SK-N-SH (cell line): ENCODE data around the gene VOPP1. TPM values are rescaled to one million over a fixed set of nuclear protein-coding genes. Genes with fewer than 3 reads are reported as not detected.
A peak's percentile ranks its signal among the peaks of the same experiment; 100 is the strongest.

ENCODE experiments used
- CTCF ChIA-PET: fragments of 300-600, 350-600 bp; formaldehyde crosslinking; extraction: SDS; loops from one replicate; lab custom pipeline; 2021; lab: Yijun Ruan, JAX
- POLR2A ChIA-PET: fragments of 350-600 bp; sonication (Branson Sonifier 250); formaldehyde crosslinking; extraction: SDS; loops from one replicate; lab custom pipeline; 2020; ENCODE audit warnings: antibody characterized with exemption, inconsistent platforms; lab: Yijun Ruan, JAX
- DNase-seq: peaks from one replicate; pipeline ENCODE4 v3.0.0; 2012
- H2AFZ ChIP-seq: fragments of 200-600 bp; sonication (generic); 2 replicates; pipeline ENCODE4 v1.8.1; 2016; ENCODE audit warnings: antibody characterized with exemption, mild to moderate bottlenecking, low read depth
- H3F3A ChIP-seq: fragments of 200-600 bp; sonication (generic); replicated peaks from 2 replicates; pipeline ENCODE3; 2016; ENCODE audit warnings: antibody characterized with exemption, mild to moderate bottlenecking; ENCODE audit not compliant: insufficient read depth
- H3K27ac ChIP-seq, 2 experiments: fragments of 200-500 bp in 1 of 2; fragments of 200-600 bp in 1 of 2; sonication (Bioruptor generic) in 1 of 2; sonication (generic), shearing (Covaris generic) in 1 of 2; 2 replicates each; pipeline versions ENCODE4 v1.5.1 to v1.6.1; 2014 to 2016; ENCODE audit warnings: low read depth in 2 of 2, inconsistent platforms in 1 of 2, low read length in 1 of 2, mild to moderate bottlenecking in 1 of 2, mixed read lengths in 1 of 2
- H3K27me3 ChIP-seq: fragments of 200-600 bp; sonication (generic), shearing (Covaris generic); 2 replicates; pipeline ENCODE4 v1.6.1; 2016; ENCODE audit warnings: mixed run types; ENCODE audit not compliant: insufficient read depth
- H3K36me3 ChIP-seq, 2 experiments: fragments of 200-500 bp in 1 of 2; fragments of 200-600 bp in 1 of 2; sonication (Bioruptor generic) in 1 of 2; sonication (generic) in 1 of 2; replicated peaks in 1 of 2; 2 replicates each; pipeline versions ENCODE3 to v1.5.1; 2014 to 2016; ENCODE audit warnings: low read length in 1 of 2, mild to moderate bottlenecking in 1 of 2; ENCODE audit not compliant: insufficient read depth in 2 of 2, control insufficient read depth in 1 of 2
- H3K4me1 ChIP-seq, 2 experiments: fragments of 200-500 bp in 1 of 2; fragments of 200-600 bp in 1 of 2; sonication (Bioruptor generic) in 1 of 2; sonication (generic), shearing (Covaris generic) in 1 of 2; 2 replicates each; pipeline versions ENCODE4 v1.5.1 to v1.6.1; 2014 to 2016; ENCODE audit warnings: low read depth in 1 of 2, low read length in 1 of 2, mixed run types in 1 of 2; ENCODE audit not compliant: insufficient read depth in 2 of 2, control insufficient read depth in 1 of 2
- H3K4me2 ChIP-seq: fragments of 200-600 bp; sonication (generic), shearing (Covaris generic); 2 replicates; pipeline ENCODE4 v1.6.1; 2017; ENCODE audit warnings: mixed run types
- H3K4me3 ChIP-seq, 2 experiments: fragments of 200-500 bp in 1 of 2; fragments of 200-600 bp in 1 of 2; sonication (Bioruptor generic) in 1 of 2; sonication (generic), shearing (Covaris generic) in 1 of 2; 2 replicates each; pipeline versions ENCODE4 v1.5.1 to v1.8.1; 2014 to 2016; ENCODE audit warnings: low read depth in 2 of 2, inconsistent platforms in 1 of 2, low read length in 1 of 2, mild to moderate bottlenecking in 1 of 2, mixed read lengths in 1 of 2, moderate library complexity in 1 of 2
- H3K79me2 ChIP-seq: fragments of 200-600 bp; sonication (generic); 2 replicates; pipeline ENCODE4 v1.8.1; 2017; ENCODE audit warnings: mild to moderate bottlenecking; ENCODE audit not compliant: insufficient read depth
- H3K9ac ChIP-seq: fragments of 200-600 bp; sonication (generic); 2 replicates; pipeline ENCODE4 v1.6.1; 2017; ENCODE audit warnings: mixed run types
- H3K9me2 ChIP-seq: fragments of 200-600 bp; sonication (generic); 2 replicates; pipeline ENCODE4 v1.6.1; 2017; ENCODE audit warnings: mixed run types
- H3K9me3 ChIP-seq: fragments of 200-600 bp; sonication (generic); 2 replicates; pipeline ENCODE4 v1.6.1; 2017; ENCODE audit warnings: mixed run types, mild to moderate bottlenecking, moderate library complexity
- H4K20me1 ChIP-seq: fragments of 200-600 bp; sonication (generic); 2 replicates; pipeline ENCODE4 v1.6.1; 2017; ENCODE audit warnings: mild to moderate bottlenecking, mixed run types; ENCODE audit not compliant: insufficient read depth
- CHD2 ChIP-seq: fragments of 150-350 bp; IDR thresholded peaks from 2 replicates; pipeline ENCODE4 v1.6.1; 2018; ENCODE audit warnings: low read length; ENCODE audit not compliant: partially characterized antibody
- CTCF ChIP-seq: fragments of 200-600 bp; sonication (generic); IDR thresholded peaks from 2 replicates; pipeline ENCODE4 v1.6.1; 2017; ENCODE audit warnings: antibody characterized with exemption, mild to moderate bottlenecking, moderate library complexity
- ELF1 ChIP-seq: IDR thresholded peaks from 2 replicates; pipeline ENCODE4 v1.4.0; 2012
- EP300 ChIP-seq, 2 experiments: IDR thresholded peaks; 2 replicates each; pipeline versions ENCODE4 v1.4.0 to v1.6.1; 2012; ENCODE audit warnings: borderline replicate concordance in 1 of 2, low read depth in 1 of 2, low read length in 1 of 2
- EZH2phosphoT487 ChIP-seq: fragments of 200-600 bp; sonication (generic); IDR thresholded peaks from 2 replicates; pipeline ENCODE4 v1.6.1; 2017; ENCODE audit warnings: low read depth, mixed run types, mild to moderate bottlenecking, antibody characterized with exemption, moderate library complexity, borderline replicate concordance
- FOSL2 ChIP-seq: IDR thresholded peaks from 2 replicates; pipeline ENCODE4 v1.4.0; 2012; ENCODE audit warnings: low read depth, mild to moderate bottlenecking, moderate library complexity, borderline replicate concordance
- FOXJ3 ChIP-seq: sonication (generic); formaldehyde crosslinking; IDR thresholded peaks from 2 replicates; pipeline ENCODE4 v1.5.1; 2020; ENCODE audit warnings: mild to moderate bottlenecking, missing genetic modification reagents
- GATA2 ChIP-seq: sonication (generic); formaldehyde crosslinking; IDR thresholded peaks from 2 replicates; pipeline ENCODE4 v1.5.0; 2020; ENCODE audit warnings: mild to moderate bottlenecking, missing genetic modification reagents
- IRF3 ChIP-seq: fragments of 150-350 bp; IDR thresholded peaks from 2 replicates; pipeline ENCODE4 v1.6.1; 2016; ENCODE audit warnings: mild to moderate bottlenecking, low read depth, low read length
- JUND ChIP-seq: IDR thresholded peaks from 2 replicates; pipeline ENCODE4 v1.4.0; 2012
- MAX ChIP-seq: IDR thresholded peaks from 2 replicates; pipeline ENCODE4 v1.4.0; 2012; ENCODE audit warnings: low read depth
- MEF2A ChIP-seq: IDR thresholded peaks from 2 replicates; pipeline ENCODE4 v1.4.0; 2012; ENCODE audit warnings: low read depth, borderline replicate concordance
- MXI1 ChIP-seq: IDR thresholded peaks from 2 replicates; pipeline ENCODE4 v1.6.1; 2012; ENCODE audit warnings: mild to moderate bottlenecking, low read depth, low read length, improper control_type of control experiment
- NFIC ChIP-seq: IDR thresholded peaks from 2 replicates; pipeline ENCODE4 v1.4.0; 2012; ENCODE audit warnings: borderline replicate concordance
- NRF1 ChIP-seq: IDR thresholded peaks from 2 replicates; pipeline ENCODE4 v1.6.1; 2012; ENCODE audit warnings: low read depth, mild to moderate bottlenecking, low read length
- PBX3 ChIP-seq: IDR thresholded peaks from 2 replicates; pipeline ENCODE4; 2012
- POLR2AphosphoS5 ChIP-seq: IDR thresholded peaks from 2 replicates; pipeline ENCODE4 v1.6.1; 2012; ENCODE audit warnings: low read depth, low read length
- RAD21 ChIP-seq: IDR thresholded peaks from 2 replicates; pipeline ENCODE4 v1.6.1; 2012; ENCODE audit warnings: mild to moderate bottlenecking, low read length
- RCOR1 ChIP-seq: fragments of 150-350 bp; IDR thresholded peaks from 2 replicates; pipeline ENCODE4 v1.6.1; 2017; ENCODE audit warnings: antibody characterized with exemption, low read length
- RXRA ChIP-seq: IDR thresholded peaks from 2 replicates; pipeline ENCODE4 v1.4.0; 2012; ENCODE audit warnings: low read depth, mild to moderate bottlenecking, borderline replicate concordance
- SMC3 ChIP-seq: IDR thresholded peaks from 2 replicates; pipeline ENCODE4 v1.6.1; 2012; ENCODE audit warnings: low read depth, low read length, improper control_type of control experiment
- TAF1 ChIP-seq: IDR thresholded peaks from 2 replicates; pipeline ENCODE4 v1.6.1; 2012; ENCODE audit warnings: low read depth, mild to moderate bottlenecking, low read length, moderate library complexity, borderline replicate concordance
- TCF12 ChIP-seq: IDR thresholded peaks from 2 replicates; pipeline ENCODE4 v1.4.0; 2012
- USF1 ChIP-seq: IDR thresholded peaks from 2 replicates; pipeline ENCODE4 v1.4.0; 2012; ENCODE audit warnings: low read depth, borderline replicate concordance
- USF2 ChIP-seq: fragments of 150-350 bp; IDR thresholded peaks from 2 replicates; pipeline ENCODE4 v1.6.1; 2017; ENCODE audit warnings: antibody characterized with exemption, low read length, low read depth, borderline replicate concordance
- YY1 ChIP-seq: IDR thresholded peaks from 2 replicates; pipeline ENCODE4 v1.4.0; 2012; ENCODE audit warnings: low read depth, mild to moderate bottlenecking
- ZBTB33 ChIP-seq: IDR thresholded peaks from 2 replicates; pipeline ENCODE4 v1.4.0; 2012; ENCODE audit warnings: low read depth, borderline replicate concordance
- WGBS: methylation state at CpG from one replicate; pipeline ENCODE4 v1.1.6; 2017; ENCODE audit warnings: low lambda C conversion rate; 5-methylcytosine and 5-hydroxymethylcytosine counted together
- polyA plus RNA-seq, 3 experiments: library from polyadenylated mRNA; depleted of rRNA; stranded (reverse); fragments of >200 nt; gene quantifications; 2 replicates each; pipeline ENCODE4 v1.2.3, GENCODE V29; 2012

Gene VOPP1
- polyA plus RNA-seq, 1 of the 3 experiments (the other 2 are of a cell fraction), result 69.5 TPM

- H3K36me3 ChIP-seq, result peaks cover 4 to 23% of the 10 kb centered on the region in 2 experiments
- peaks cover 94% of the 10 kb centered on the region for H3K79me2 ChIP-seq
- peaks cover 14 to 44% of the 10 kb centered on the region in 2 experiments; a peak in 3 of 4 replicates for H3K4me1 ChIP-seq
- no peak overlapping the region for H3K9ac ChIP-seq
- no peaks in the 10 kb centered on the region for H3K9me2 ChIP-seq
- no peaks in the 10 kb centered on the region for H3K9me3 ChIP-seq
- peaks cover 13% of the 10 kb centered on the region for H3F3A ChIP-seq
- POLR2A ChIA-PET, result no interaction called here
- WGBS, result 85% methylated on average over 8 of the region's 8 CpGs
- H3K4me3 ChIP-seq, result no peak overlapping the region
- no peaks in the 10 kb centered on the region for H3K27me3 ChIP-seq
- no peak overlapping the region for H3K4me2 ChIP-seq
- no peak overlapping the region for H2AFZ ChIP-seq
- H3K27ac ChIP-seq, result no peak overlapping the region; a peak in 1 of 4 replicates
- CTCF ChIA-PET, result interaction anchor here (0.6 to 3.0 kb wide), 8 partner anchors 9 to 87 kb away, joined by 3 to 11 read pairs (median 5); no protein-coding TSS in a partner anchor
- DNase-seq, result peak; percentile 68
- H4K20me1 ChIP-seq, result peaks cover 66% of the 10 kb centered on the region
- TF ChIP-seq MXI1 (0 out of 2 replicates have a peak, but pooled peaks have one; percentile 11), EP300 (IDR thresholded peaks at IDR 0.05; ENCODE audit: borderline replicate concordance in 1 of 2, low read depth in 1 of 2, low read length in 1 of 2) (peak in 1 of 2 experiments; percentile 93; a peak in 2 of 4 replicates), ELF1 (no peak), FOXJ3 (CRISPR knock-in tag) (0 out of 2 replicates have a peak, but pooled peaks have one; percentile 36), GATA2 (CRISPR knock-in tag) (peak; percentile 96), USF2 (no peak), FOSL2 (no peak), NRF1 (no peak), ZBTB33 (no peak), EZH2phosphoT487 (no peak), YY1 (no peak), POLR2AphosphoS5 (no peak), RCOR1 (peak; percentile 95), CHD2 (peak; percentile 68), TAF1 (no peak), MEF2A (no peak), USF1 (no peak), NFIC (no peak), RAD21 (no peak), IRF3 (no peak), SMC3 (no peak), TCF12 (peak; percentile 23; the same call in 1 of the 2 replicates), RXRA (no peak), PBX3 (no peak), MAX (no peak), JUND (no peak), CTCF (no peak)
Measured at GRCh38 chr7:55502858-55503440, 69.4 kb downstream of the VOPP1 start.
